AG09319 (cell line): ENCODE results near the gene RHBDF1.
"Not testable (repeated sequence)": the region's sequence is repeated elsewhere in the genome, so short reads cannot be mapped to it uniquely, and the experiment has no call there.

Experiments
- DNase-seq: peaks from one replicate; pipeline ENCODE4 v3.0.0-alpha.2; 2010; ENCODE audit warnings: low read depth; ENCODE audit errors: extremely low read depth
- CTCF ChIP-seq: IDR thresholded peaks from 2 replicates; pipeline ENCODE4 v1.5.1; 2011; ENCODE audit warnings: low read depth, mild to moderate bottlenecking, inconsistent platforms, low read length, moderate library complexity

RHBDF1 gene

GRCh38 chr16:33877-34647, 38.4 kb downstream of the RHBDF1 start:
- no peak for TF ChIP-seq CTCF
- no peak for DNase-seq

GRCh38 chr16:33154-33876, 39.1 kb downstream of the RHBDF1 start:
- DNase-seq = not testable (repeated sequence)

GRCh38 chr16:30627-31026, 41.8 kb downstream of the RHBDF1 start:
- not testable (repeated sequence) for DNase-seq

GRCh38 chr16:25926-26348, 46.5 kb downstream of the RHBDF1 start:
- DNase-seq = not testable (repeated sequence)

GRCh38 chr16:24151-24550, 48.3 kb downstream of the RHBDF1 start:
- not testable (repeated sequence) for DNase-seq

GRCh38 chr16:20886-21285, 51.5 kb downstream of the RHBDF1 start:
- not testable (repeated sequence) for DNase-seq

- DNase-seq = not testable (repeated sequence)
Measured at GRCh38 chr16:17062-17765, 55.2 kb downstream of the RHBDF1 start.

- DNase-seq = not testable (repeated sequence)
- peak; percentile 28 for TF ChIP-seq CTCF
Measured at GRCh38 chr16:10772-11171, 61.7 kb downstream of the RHBDF1 start.

- no peak for DNase-seq
Measured at GRCh38 chr16:9903-10665, 62.3 kb downstream of the RHBDF1 start.

More at GRCh38 chr16:9903-10665, 62.3 kb downstream of the RHBDF1 start:
- no peak for TF ChIP-seq CTCF
